Measurements from ENCODE around the gene AKAP8L. TPM values are rescaled to one million over a fixed set of nuclear protein-coding genes. Genes with fewer than 3 reads are reported as not detected.

AKAP8L gene
- total RNA-seq, 1 donor from 2014 or later: 89.9 TPM

- no peak for TF ChIP-seq CTCF (conservative IDR thresholded peaks at IDR 0.05; ENCODE audit: low read depth, low read length)
- DNase-seq (ENCODE audit: low read depth): no peak
- peak overlapping the region; percentile 63 for H3K4me3 ChIP-seq (ENCODE audit: low read depth, low read length)
Measured at GRCh38 chr19:15379999-15380647, 38.7 kb downstream of the AKAP8L start.

GRCh38 chr19:15379083-15379998 lies 39.4 kb downstream of the AKAP8L start, which contains the start of gene AKAP8:
Gene AKAP8, minus strand, starts transcription at chr19:15379787. Its CDS starts 56 bp downstream, at chr19:15379731.
- TF ChIP-seq CTCF (conservative IDR thresholded peaks at IDR 0.05; ENCODE audit: low read depth, low read length): no peak
- H3K4me3 ChIP-seq (ENCODE audit: low read depth, low read length): peak within 1 kb of the TSS; percentile 100
- peak; percentile 61 for DNase-seq (ENCODE audit: low read depth)

- H3K4me3 ChIP-seq (ENCODE audit: low read depth, low read length): peak overlapping the region; percentile 100
- TF ChIP-seq CTCF (conservative IDR thresholded peaks at IDR 0.05; ENCODE audit: low read depth, low read length): no peak
- DNase-seq (ENCODE audit: low read depth): no peak
Measured at GRCh38 chr19:15378534-15379082, 40.2 kb downstream of the AKAP8L start.

GRCh38 chr19:15374796-15375440 lies 43.9 kb downstream of the AKAP8L start:
- DNase-seq (ENCODE audit: low read depth): peak; percentile 38
- no peak for TF ChIP-seq CTCF (conservative IDR thresholded peaks at IDR 0.05; ENCODE audit: low read depth, low read length)
- H3K4me3 ChIP-seq (ENCODE audit: low read depth, low read length): peak overlapping the region; percentile 13

- no peak for DNase-seq (ENCODE audit: low read depth)
- no peak for TF ChIP-seq CTCF (conservative IDR thresholded peaks at IDR 0.05; ENCODE audit: low read depth, low read length)
- H3K4me3 ChIP-seq (ENCODE audit: low read depth, low read length): no peak overlapping the region
Measured at GRCh38 chr19:15374105-15374651, 44.6 kb downstream of the AKAP8L start.

- DNase-seq (ENCODE audit: low read depth): no peak
- TF ChIP-seq CTCF (conservative IDR thresholded peaks at IDR 0.05; ENCODE audit: low read depth, low read length): no peak
- no peak overlapping the region for H3K4me3 ChIP-seq (ENCODE audit: low read depth, low read length)
Measured at GRCh38 chr19:15373644-15374043, 45.1 kb downstream of the AKAP8L start.

Data from epithelial cell of proximal tubule (primary cell).